ENCODE results near the gene CDC42BPA.

- TF ChIP-seq CTCF (IDR thresholded peaks at IDR 0.05; ENCODE audit: borderline replicate concordance, extremely low read depth, low read length, poor library complexity, severe bottlenecking) (no peak), EZH2 (IDR thresholded peaks at IDR 0.05; ENCODE audit: borderline replicate concordance, low read depth, low read length, severe bottlenecking) (no peak)
These were observed 225.0 kb downstream of the CDC42BPA start for GRCh38 chr1:227093309-227093708.
